ENCODE results near the gene GNAQ.

GNAQ gene

DNA sequence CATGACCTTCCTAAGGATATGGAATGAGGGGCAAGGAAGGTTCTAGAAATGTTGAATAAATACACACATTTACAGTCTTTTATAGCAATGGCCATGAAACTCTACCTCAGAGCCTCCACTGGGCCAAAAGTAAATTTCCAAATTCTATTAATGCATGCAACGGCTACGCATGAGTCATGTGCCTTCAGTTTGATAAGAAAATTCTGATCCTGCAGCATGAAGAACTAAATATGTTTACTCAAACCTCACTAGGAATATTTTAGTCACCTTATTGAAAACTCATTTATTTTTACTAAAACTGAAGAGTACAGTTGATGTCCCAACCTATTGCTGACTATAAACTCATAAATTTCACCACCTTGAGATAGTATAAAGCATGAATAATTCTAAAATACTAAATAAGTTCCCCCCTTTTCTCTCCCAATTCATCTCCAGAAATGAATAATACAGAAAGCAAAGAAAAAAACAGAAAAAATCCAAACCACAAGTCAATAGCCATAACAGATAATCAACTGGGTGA, 92.4 kb downstream of the GNAQ start:
- TF ChIP-seq, protein P1, sequence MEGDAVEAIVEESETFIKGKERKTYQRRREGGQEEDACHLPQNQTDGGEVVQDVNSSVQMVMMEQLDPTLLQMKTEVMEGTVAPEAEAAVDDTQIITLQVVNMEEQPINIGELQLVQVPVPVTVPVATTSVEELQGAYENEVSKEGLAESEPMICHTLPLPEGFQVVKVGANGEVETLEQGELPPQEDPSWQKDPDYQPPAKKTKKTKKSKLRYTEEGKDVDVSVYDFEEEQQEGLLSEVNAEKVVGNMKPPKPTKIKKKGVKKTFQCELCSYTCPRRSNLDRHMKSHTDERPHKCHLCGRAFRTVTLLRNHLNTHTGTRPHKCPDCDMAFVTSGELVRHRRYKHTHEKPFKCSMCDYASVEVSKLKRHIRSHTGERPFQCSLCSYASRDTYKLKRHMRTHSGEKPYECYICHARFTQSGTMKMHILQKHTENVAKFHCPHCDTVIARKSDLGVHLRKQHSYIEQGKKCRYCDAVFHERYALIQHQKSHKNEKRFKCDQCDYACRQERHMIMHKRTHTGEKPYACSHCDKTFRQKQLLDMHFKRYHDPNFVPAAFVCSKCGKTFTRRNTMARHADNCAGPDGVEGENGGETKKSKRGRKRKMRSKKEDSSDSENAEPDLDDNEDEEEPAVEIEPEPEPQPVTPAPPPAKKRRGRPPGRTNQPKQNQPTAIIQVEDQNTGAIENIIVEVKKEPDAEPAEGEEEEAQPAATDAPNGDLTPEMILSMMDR (IDR thresholded peaks at IDR 0.05): no peak
- Mint-ChIP-seq H3K4me1 (peaks cover 6% of the 10 kb centered on the region), H3K27me3 (ENCODE audit: low read depth, poor library complexity) (peaks cover 2% of the 10 kb centered on the region), H3K4me3 (no peak overlapping the region), H3K27ac (peak overlapping the region; percentile 41), H3K36me3 (ENCODE audit: low read depth) (peaks cover 44% of the 10 kb centered on the region), H3K9me3 (no peaks in the 10 kb centered on the region)
- DNase-seq: no peak

DNA sequence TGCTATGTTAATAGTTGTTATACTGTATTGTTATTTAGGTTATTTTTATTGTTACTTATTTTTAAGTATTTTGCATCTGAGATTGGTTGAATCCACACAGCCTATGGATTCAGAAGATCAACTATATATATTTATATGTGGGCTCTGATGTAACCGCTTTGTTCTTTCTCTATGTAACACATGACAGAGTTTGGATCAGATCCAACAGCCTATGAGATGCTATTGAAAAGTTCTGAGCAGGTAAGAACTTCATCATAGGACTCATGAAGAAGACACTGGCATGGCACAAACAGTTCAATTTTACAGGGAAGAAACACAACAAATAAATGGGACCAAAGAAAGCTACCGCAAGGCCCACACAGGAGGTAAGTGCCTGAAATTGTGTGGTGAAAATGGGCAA, 93.4 kb downstream of the GNAQ start:
- DNase-seq: no peak
- TF ChIP-seq, protein P1 (IDR thresholded peaks at IDR 0.05): no peak
- Mint-ChIP-seq H3K9me3 (no peaks in the 10 kb centered on the region), H3K27ac (peak overlapping the region; percentile 41), H3K4me3 (no peak overlapping the region), H3K36me3 (ENCODE audit: low read depth) (peaks cover 44% of the 10 kb centered on the region), H3K4me1 (peaks cover 7% of the 10 kb centered on the region), H3K27me3 (ENCODE audit: low read depth, poor library complexity) (peaks cover 2% of the 10 kb centered on the region)

DNA sequence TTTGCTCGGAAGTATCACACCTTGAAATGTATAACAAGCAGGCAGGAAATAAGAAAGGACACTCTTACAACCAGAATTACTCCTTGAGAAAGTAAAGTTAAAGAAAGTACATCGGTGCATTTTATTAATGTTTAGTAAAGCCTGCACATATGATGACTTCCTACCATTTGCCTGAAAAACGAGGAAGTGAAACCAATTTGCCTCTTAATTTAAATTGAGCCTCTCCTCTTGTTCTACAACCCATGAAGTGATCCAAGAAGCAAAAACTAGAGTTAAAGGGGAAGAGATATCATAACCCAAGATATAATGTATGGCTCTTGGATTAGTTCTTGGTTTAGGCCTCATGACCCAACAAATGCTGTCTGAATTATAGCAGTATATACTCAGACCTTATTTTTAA, 95.6 kb downstream of the GNAQ start:
- DNase-seq: no peak
- Mint-ChIP-seq H3K4me1 (peaks cover 17% of the 10 kb centered on the region), H3K9me3 (no peaks in the 10 kb centered on the region), H3K4me3 (no peak overlapping the region), H3K36me3 (ENCODE audit: low read depth) (peaks cover 34% of the 10 kb centered on the region), H3K27me3 (ENCODE audit: low read depth, poor library complexity) (peaks cover 2% of the 10 kb centered on the region), H3K27ac (no peak overlapping the region)
- TF ChIP-seq, protein P1 (IDR thresholded peaks at IDR 0.05): no peak

DNA sequence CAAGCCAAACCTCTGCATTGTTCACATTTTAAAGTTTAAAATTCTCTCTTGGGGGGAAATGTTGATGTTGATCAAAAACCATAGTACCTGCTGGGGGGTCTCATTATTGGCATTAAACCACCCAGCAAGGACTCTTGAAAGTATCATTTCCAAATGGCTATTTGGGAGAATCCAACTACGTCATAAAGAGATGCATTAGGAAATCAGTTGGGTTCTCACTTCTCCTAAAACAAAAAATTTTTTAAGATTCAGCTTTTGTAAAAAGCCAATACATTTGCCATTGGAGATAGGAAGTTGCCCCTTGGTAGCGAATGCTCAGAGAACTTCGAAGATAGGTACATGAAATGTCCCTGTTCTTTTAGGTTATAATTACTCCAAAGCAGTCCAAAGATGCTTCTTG, 96.4 kb downstream of the GNAQ start:
- DNase-seq: no peak
- Mint-ChIP-seq H3K9me3 (no peaks in the 10 kb centered on the region), H3K4me3 (no peak overlapping the region), H3K27ac (no peak overlapping the region), H3K4me1 (peaks cover 17% of the 10 kb centered on the region), H3K36me3 (ENCODE audit: low read depth) (peaks cover 33% of the 10 kb centered on the region), H3K27me3 (ENCODE audit: low read depth, poor library complexity) (no peaks in the 10 kb centered on the region)
- TF ChIP-seq, protein P1 (IDR thresholded peaks at IDR 0.05): no peak

DNA sequence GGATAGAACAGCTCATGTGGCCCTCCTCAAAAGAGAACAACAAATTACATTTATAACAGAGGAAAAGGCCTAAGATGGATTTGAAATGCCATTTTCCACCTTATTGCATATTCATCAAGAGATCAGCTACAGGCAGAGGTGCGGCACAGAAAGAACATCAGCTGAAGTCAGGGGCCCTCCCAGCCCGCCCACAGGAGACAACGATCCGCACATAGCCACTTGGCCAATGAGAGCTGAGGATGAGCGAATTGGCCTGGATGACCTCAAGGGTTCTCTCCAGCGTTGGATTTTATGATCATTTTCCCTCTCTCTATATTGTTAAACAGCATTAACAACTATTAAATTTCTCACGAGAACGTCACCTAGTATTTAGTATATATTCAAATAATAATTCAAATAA, 97.6 kb downstream of the GNAQ start:
- Mint-ChIP-seq H3K36me3 (ENCODE audit: low read depth) (peaks cover 39% of the 10 kb centered on the region), H3K4me1 (peaks cover 17% of the 10 kb centered on the region), H3K27ac (no peak overlapping the region), H3K4me3 (no peak overlapping the region), H3K27me3 (ENCODE audit: low read depth, poor library complexity) (no peaks in the 10 kb centered on the region), H3K9me3 (no peaks in the 10 kb centered on the region)
- TF ChIP-seq, protein P1 (IDR thresholded peaks at IDR 0.05): no peak
- no peak for DNase-seq

DNA sequence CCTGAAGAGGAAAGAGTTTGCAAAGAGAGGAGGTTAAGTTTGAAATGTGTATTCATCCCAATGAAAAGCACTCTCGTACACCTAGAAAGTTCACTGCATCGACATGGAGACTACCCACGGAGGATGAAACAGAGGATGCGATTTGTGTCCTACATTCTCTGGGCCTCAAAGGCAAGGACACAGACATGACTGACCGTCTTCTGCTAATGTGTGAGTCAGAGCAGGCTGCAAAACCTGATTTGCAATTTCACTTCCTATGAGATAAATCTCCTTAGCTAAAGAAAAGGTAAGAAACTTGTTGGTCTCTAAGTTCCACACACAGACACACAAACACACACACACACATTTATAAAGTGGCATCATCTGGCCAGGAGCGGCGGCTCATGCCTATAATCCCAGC, 98.6 kb downstream of the GNAQ start:
- no peaks in the 10 kb centered on the region for H3K9me3 Mint-ChIP-seq
- no peak for DNase-seq
- H3K4me1 Mint-ChIP-seq: peaks cover 13% of the 10 kb centered on the region
- TF ChIP-seq, protein P1 (IDR thresholded peaks at IDR 0.05): no peak
- H3K27ac Mint-ChIP-seq: peak overlapping the region; percentile 6
- no peak overlapping the region for H3K4me3 Mint-ChIP-seq
- H3K27me3 Mint-ChIP-seq (ENCODE audit: low read depth, poor library complexity): no peaks in the 10 kb centered on the region
- peaks cover 40% of the 10 kb centered on the region for H3K36me3 Mint-ChIP-seq (ENCODE audit: low read depth)
